GM18858 (cell line): ENCODE data around the gene AK1.

Experiments used
- ATAC-seq: cut with Tn5 transposase; IDR thresholded peaks from one replicate; pipeline ENCODE4 v1.9.1; 2021; ENCODE audit not compliant: unreplicated experiment

AK1 gene

DNA sequence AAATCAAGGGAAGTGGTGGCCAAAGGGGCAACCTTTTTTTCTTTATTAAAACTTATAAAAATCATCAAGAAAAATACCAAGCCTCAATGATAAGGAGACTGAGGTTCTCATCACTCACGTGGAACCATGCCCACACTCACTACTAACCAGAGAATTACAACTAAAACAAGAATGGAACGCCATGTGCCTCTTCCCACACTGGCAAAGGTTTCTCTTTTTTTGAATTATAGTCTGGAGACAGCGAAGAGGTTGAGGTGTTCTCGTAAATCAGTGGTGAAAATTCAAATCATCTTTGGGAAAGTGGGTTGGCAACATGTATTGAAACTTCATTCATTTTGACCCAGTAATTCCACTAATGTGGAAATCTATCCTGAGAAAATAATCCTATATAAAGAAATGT, 55.4 kb downstream of the AK1 start:
- no peak for ATAC-seq

DNA sequence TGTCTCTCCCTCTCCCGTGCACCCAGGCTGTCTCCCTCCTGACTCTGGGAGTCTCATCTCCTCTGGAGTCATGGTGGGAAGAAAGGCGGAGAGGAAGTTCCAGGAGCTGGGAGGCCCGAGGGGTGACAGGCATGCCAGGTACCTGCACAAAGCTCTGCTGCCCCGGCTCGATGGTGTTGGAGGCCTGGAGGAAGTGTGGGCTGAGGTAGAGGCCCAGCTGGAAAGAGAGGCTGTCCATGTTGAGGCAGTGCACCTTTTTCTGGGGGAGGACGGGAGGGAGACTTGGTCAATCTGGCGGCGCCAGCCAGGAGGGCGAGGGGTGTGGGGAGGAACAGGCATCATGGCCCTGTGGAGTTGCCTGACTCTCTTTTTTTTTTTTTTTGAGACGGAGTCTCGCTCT, 58.9 kb downstream of the AK1 start:
- ATAC-seq, result no peak

DNA sequence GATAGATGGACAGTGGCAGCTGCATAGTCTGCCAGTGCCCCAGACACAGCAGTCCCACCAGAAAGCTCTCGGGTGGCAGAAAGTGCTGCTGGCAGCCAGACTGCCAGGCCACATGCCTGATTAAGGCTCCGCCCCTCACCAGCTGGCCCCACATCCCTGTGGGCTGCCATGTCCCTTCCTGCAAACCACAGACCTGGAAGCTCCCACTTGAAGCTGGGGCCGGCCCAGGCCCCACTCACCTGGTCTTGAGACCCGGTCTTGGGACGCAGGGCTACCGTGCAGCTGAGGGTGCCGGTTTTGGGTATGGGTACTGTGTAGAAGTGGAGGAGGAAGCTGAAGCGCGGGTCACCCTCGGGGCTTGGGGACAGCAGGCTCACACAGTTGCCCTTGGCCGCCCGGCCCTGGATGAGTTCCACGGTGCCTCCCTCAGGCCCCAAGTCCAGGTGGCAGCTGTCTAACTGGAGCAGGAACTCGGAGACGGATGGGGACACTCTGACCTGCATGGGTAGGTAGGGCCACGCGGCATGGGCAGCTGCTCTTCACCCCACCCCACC, 59.5 kb downstream of the AK1 start:
- ATAC-seq, result no peak

DNA sequence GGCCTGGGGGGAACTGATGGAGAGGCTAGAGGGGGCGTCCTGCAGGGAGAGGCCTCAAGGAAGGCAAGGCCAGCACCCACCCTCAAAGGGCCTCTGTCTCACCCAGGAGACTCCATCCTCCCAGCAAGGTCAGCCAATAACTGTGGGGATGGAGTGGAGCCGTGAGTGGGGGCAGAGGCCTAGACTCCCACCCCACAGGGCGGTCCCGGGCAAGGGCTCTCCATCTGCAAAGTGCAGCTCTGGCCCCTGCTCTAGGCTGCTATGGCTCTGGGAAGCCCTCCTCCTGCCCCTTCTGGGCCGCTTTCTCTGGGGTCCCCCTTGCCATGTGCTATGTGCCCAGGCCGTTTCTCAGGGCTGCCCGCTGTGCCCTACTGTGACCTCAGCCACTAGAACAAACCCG, 60.7 kb downstream of the AK1 start:
- ATAC-seq, result no peak
